ENCODE measurements around the gene TMEM63B. TPM values are rescaled to one million over a fixed set of nuclear protein-coding genes. Genes with fewer than 3 reads are reported as not detected.

The TMEM63B gene
- total and polyA plus RNA-seq, 9 of the 15 experiments (the other 6 are each of a cell fraction or from before 2014, with no cell fraction given), result 0.14 to 39.4 (median 14.4) TPM

GRCh38 chr6:44131892-44132291 is 4.5 kb downstream of the TMEM63B start:
- Histone ChIP-seq H3K9me3 (replicated peaks; ENCODE audit: control insufficient read depth, insufficient read depth, low read depth, low read length) (no peaks in the 10 kb centered on the region), H3K36me3 (ENCODE audit: control insufficient read depth, insufficient read depth, low read length) (peaks cover 30% of the 10 kb centered on the region), H3K9me1 (ENCODE audit: control insufficient read depth, insufficient read depth, low read length) (no peaks in the 10 kb centered on the region), H3K9ac (ENCODE audit: insufficient read depth in 1 of 2, low read depth in 2 of 2, low read length in 2 of 2) (peak overlapping the region in 1 of 2 experiments; percentile 61; a peak in 1 of 4 replicates), H2AFZ (ENCODE audit: low read depth, low read length) (no peak overlapping the region), H4K20me1 (replicated peaks; ENCODE audit: control insufficient read depth, insufficient read depth, low read length) (no peaks in the 10 kb centered on the region), H3K4me2 (ENCODE audit: insufficient read depth, low read length) (0 out of 2 replicates have a peak overlapping the region, but pooled peaks have one; percentile 87), H3K79me2 (ENCODE audit: control insufficient read depth, insufficient read depth, low read length) (peaks cover 75% of the 10 kb centered on the region), H3K27me3 (ENCODE audit: control insufficient read depth in 2 of 2, insufficient read depth in 2 of 2, low read length in 2 of 2) (no peaks in the 10 kb centered on the region), H3K4me3 (no peak overlapping the region), H3K27ac (ENCODE audit: extremely low read depth, low read depth, low read length) (no peak overlapping the region), H3K4me1 (replicated peaks in 1 of 2; ENCODE audit: control insufficient read depth in 2 of 2, insufficient read depth in 2 of 2, low read length in 2 of 2) (peaks cover 57 to 81% of the 10 kb centered on the region in 2 experiments)
- DNase-seq (ENCODE audit: extremely low read depth in 1 of 4, low spot score in 3 of 4) (no peak), FAIRE-seq (no peak), ATAC-seq (no peak)
- in situ Hi-C loops (cut with MboI), result no loop called here
- POLR2A ChIA-PET, result interaction anchor here (0.6 to 5.0 kb wide), 14 partner anchors 9 to 399 kb away, joined by 3 to 29 read pairs (median 3); partner anchors contain the start of gene HSP90AB1
- 70% methylated on average over 2 of the region's 2 CpGs for WGBS (ENCODE audit: insufficient coverage, low coverage, missing lambda C conversion rate)
- no TSS peak for BruUV-seq (replicated peaks)
- TF ChIP-seq FOXJ2 (tag; IDR thresholded peaks at IDR 0.05), result no peak
- 0 out of 2 replicates have a peak, but pooled peaks have one; percentile 26 for TF ChIP-seq ZNF583 (CRISPR knock-in tag; IDR thresholded peaks at IDR 0.05)
- no peak for TF ChIP-seq ELK3 (CRISPR knock-in tag; IDR thresholded peaks at IDR 0.05)
- TF ChIP-seq WHSC1 (IDR thresholded peaks at IDR 0.05; ENCODE audit: low read length), result peak; percentile 89
- CTCF ChIA-PET (ENCODE audit: low intra/inter-chr PET ratio), result no interaction called here
- intact Hi-C loops (cut with micrococcal nuclease), result no loop called here

- Histone ChIP-seq H3K4me1 (replicated peaks in 1 of 2; ENCODE audit: control insufficient read depth in 2 of 2, insufficient read depth in 2 of 2, low read length in 2 of 2) (peaks cover 57 to 81% of the 10 kb centered on the region in 2 experiments), H2AFZ (ENCODE audit: low read depth, low read length) (no peak overlapping the region), H3K27ac (ENCODE audit: extremely low read depth, low read depth, low read length) (peak overlapping the region; percentile 66), H3K4me2 (ENCODE audit: insufficient read depth, low read length) (peak overlapping the region; percentile 87), H3K4me3 (no peak overlapping the region), H3K9me1 (ENCODE audit: control insufficient read depth, insufficient read depth, low read length) (no peaks in the 10 kb centered on the region), H3K36me3 (ENCODE audit: control insufficient read depth, insufficient read depth, low read length) (peaks cover 36% of the 10 kb centered on the region), H3K79me2 (ENCODE audit: control insufficient read depth, insufficient read depth, low read length) (peaks cover 71% of the 10 kb centered on the region), H4K20me1 (replicated peaks; ENCODE audit: control insufficient read depth, insufficient read depth, low read length) (no peaks in the 10 kb centered on the region), H3K9me3 (replicated peaks; ENCODE audit: control insufficient read depth, insufficient read depth, low read depth, low read length) (no peaks in the 10 kb centered on the region), H3K9ac (ENCODE audit: insufficient read depth in 1 of 2, low read depth in 2 of 2, low read length in 2 of 2) (peak overlapping the region in 1 of 2 experiments; percentile 51; a peak in 3 of 4 replicates), H3K27me3 (ENCODE audit: control insufficient read depth in 2 of 2, insufficient read depth in 2 of 2, low read length in 2 of 2) (no peaks in the 10 kb centered on the region)
- POLR2A ChIA-PET, result interaction anchor here (0.7 to 5.0 kb wide), 8 partner anchors 10 to 115 kb away, joined by 3 to 29 read pairs (median 4); partner anchors contain the start of gene HSP90AB1
- in situ Hi-C loops (cut with MboI) (no loop called here), intact Hi-C loops (cut with micrococcal nuclease) (no loop called here)
- no TSS peak for BruUV-seq (replicated peaks)
- no peak for ATAC-seq
- CTCF ChIA-PET (ENCODE audit: low intra/inter-chr PET ratio), result no interaction called here
- DNase-seq (ENCODE audit: extremely low read depth in 1 of 4, low spot score in 3 of 4), result peak in 1 of 4 experiments; percentile 40
- 30% methylated on average over 4 of the region's 4 CpGs for WGBS (ENCODE audit: insufficient coverage, low coverage, missing lambda C conversion rate)
- TF ChIP-seq RAD21 (CRISPR knock-in tag; conservative IDR thresholded peaks at IDR 0.05 in 1 of 2, IDR thresholded peaks at IDR 0.05 in 1 of 2) (no peak), ETV5 (CRISPR knock-in tag; IDR thresholded peaks at IDR 0.05; ENCODE audit: low read depth) (no peak), L3MBTL2 (IDR thresholded peaks at IDR 0.05) (0 out of 2 replicates have a peak, but pooled peaks have one; percentile 25), NR1H2 (CRISPR knock-in tag; IDR thresholded peaks at IDR 0.05) (no peak), MTA1 (IDR thresholded peaks at IDR 0.05; ENCODE audit: borderline replicate concordance) (no peak), MNT (conservative IDR thresholded peaks at IDR 0.05) (no peak), ZKSCAN3 (CRISPR knock-in tag; IDR thresholded peaks at IDR 0.05) (no peak), NFRKB (IDR thresholded peaks at IDR 0.05; ENCODE audit: low read depth) (no peak), CBX3 (IDR thresholded peaks at IDR 0.05; ENCODE audit: borderline replicate concordance in 1 of 2, low read length in 2 of 2) (no peak)
- FAIRE-seq, result peak; percentile 81
These were observed 5.1 kb downstream of the TMEM63B start for GRCh38 chr6:44132476-44132875.
